ENCODE results near the gene UXS1. TPM values are rescaled to one million over a fixed set of nuclear protein-coding genes. Genes with fewer than 3 reads are reported as not detected.

Gene UXS1
- total RNA-seq (2022; extraction: Qiagen RNA extraction): 51.0 to 58.9 TPM (median 52.4 TPM) in 5 replicates

DNA sequence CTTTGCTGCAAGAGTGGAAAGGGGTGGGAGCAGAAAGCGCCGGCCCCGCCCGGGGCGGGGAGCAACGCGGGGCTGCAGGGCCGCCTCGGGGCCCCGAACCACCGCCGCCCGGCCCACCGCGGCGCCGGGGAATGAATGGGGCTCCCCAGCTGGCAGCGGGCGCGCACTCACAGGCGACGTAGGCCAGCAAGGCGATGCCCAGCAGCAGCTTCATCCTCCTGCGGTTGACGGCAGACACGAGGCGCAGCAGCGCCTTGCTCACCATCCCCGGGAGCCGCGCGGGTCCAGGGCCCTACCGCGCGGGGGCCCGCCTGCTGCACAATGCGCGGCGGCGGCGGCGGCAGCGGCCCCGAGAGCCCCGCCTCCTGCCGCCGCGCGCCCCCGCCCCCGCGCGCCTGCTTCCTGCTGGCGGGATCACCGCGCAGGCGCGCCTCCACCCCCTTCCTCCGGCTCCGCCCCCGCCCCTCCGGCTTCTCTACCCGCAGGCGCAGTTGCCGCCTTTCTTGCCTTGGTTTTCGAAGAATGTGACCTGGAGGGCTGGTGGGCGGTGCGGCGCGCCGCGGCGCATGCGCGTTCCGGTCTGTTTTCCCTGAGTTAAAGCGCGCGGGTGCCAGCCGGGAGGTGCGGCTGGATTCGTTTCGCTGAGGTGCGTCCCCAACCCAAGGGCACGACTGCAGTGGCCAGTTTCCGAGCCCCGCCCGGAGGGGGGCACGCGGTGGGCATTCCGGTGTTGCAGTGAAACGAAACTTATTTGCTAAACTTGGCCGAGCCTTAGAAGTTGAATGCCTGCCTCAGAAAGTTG, at the start of gene UXS1:
Gene UXS1, minus strand, starts transcription at position 325 of the 802 bp plus-strand sequence. Its CDS starts 60 bp downstream, at position 265.

Measured in A549 treated with Hydrocortisone at 1 μM for 4 hours (cell line).